Activated CD4-positive, alpha-beta T cell treated with anti-CD3 and anti-CD28 coated beads, Interleukin-2, amount 10 ng/mL, durations not matched to agents 7 days and 5 days (primary cell): ENCODE data around the gene MAML3. TPM values are rescaled to one million over a fixed set of nuclear protein-coding genes. Genes with fewer than 3 reads are reported as not detected.

Source experiments
- CTCF ChIA-PET: fragments of 350-600 bp; sonication (Branson Sonifier 250); formaldehyde crosslinking; loops from one replicate; lab custom pipeline; 2021; ENCODE audit warnings: antibody characterized with exemption; lab: Charles Lee
- POLR2A ChIA-PET: fragments of 350-600 bp; sonication (Branson Sonifier 250); formaldehyde crosslinking; loops from one replicate; lab custom pipeline; 2021; ENCODE audit warnings: antibody characterized with exemption; lab: Charles Lee
- DNase-seq: peaks from one replicate; pipeline ENCODE4 v3.0.0-alpha.2; 2020
- H3K27ac Mint-ChIP-seq: one replicate; pipeline ENCODE4 v1.8.0; 2021; ENCODE audit warnings: mild to moderate bottlenecking, moderate library complexity, mixed read lengths
- H3K27me3 Mint-ChIP-seq: one replicate; pipeline ENCODE4 v1.8.0; 2021; ENCODE audit warnings: mixed read lengths
- H3K36me3 Mint-ChIP-seq: one replicate; pipeline ENCODE4 v1.8.0; 2021; ENCODE audit warnings: low read depth, mixed read lengths
- H3K4me1 Mint-ChIP-seq: one replicate; pipeline ENCODE4 v1.8.0; 2021; ENCODE audit warnings: mixed read lengths
- H3K4me3 Mint-ChIP-seq: one replicate; pipeline ENCODE4 v1.8.0; 2021; ENCODE audit warnings: mild to moderate bottlenecking, moderate library complexity, mixed read lengths
- H3K9me3 Mint-ChIP-seq: one replicate; pipeline ENCODE4 v1.8.0; 2021; ENCODE audit warnings: mixed read lengths
- total RNA-seq, 2 experiments: library from RNA; stranded (reverse); gene quantifications; one replicate each; pipeline ENCODE4 v1.2.3, GENCODE V29; 2021

MAML3 gene
- total RNA-seq, 2 experiments from 2014 or later, result 2.0 to 2.2 TPM

GRCh38 chr4:139845453-139846093 is 308.4 kb downstream of the MAML3 start:
- no peak for DNase-seq
- H3K27ac Mint-ChIP-seq, result no peak overlapping the region
- no peaks in the 10 kb centered on the region for H3K4me1 Mint-ChIP-seq
- ChIA-PET POLR2A (no interaction called here), CTCF (no interaction called here)
- H3K27me3 Mint-ChIP-seq, result peaks cover 10% of the 10 kb centered on the region
- no peaks in the 10 kb centered on the region for H3K9me3 Mint-ChIP-seq
- H3K4me3 Mint-ChIP-seq, result no peak overlapping the region
- no peaks in the 10 kb centered on the region for H3K36me3 Mint-ChIP-seq

- Mint-ChIP-seq H3K4me3 (no peak overlapping the region), H3K27me3 (peaks cover 8% of the 10 kb centered on the region), H3K36me3 (no peaks in the 10 kb centered on the region), H3K9me3 (no peaks in the 10 kb centered on the region), H3K27ac (no peak overlapping the region), H3K4me1 (no peaks in the 10 kb centered on the region)
- CTCF ChIA-PET, result no interaction called here
- DNase-seq, result no peak
- POLR2A ChIA-PET, result no interaction called here
Observed at GRCh38 chr4:139844459-139845036, 309.4 kb downstream of the MAML3 start.

- POLR2A ChIA-PET, result no interaction called here
- CTCF ChIA-PET, result no interaction called here
- H3K4me3 Mint-ChIP-seq, result no peak overlapping the region
- no peaks in the 10 kb centered on the region for H3K4me1 Mint-ChIP-seq
- H3K9me3 Mint-ChIP-seq, result no peaks in the 10 kb centered on the region
- no peaks in the 10 kb centered on the region for H3K36me3 Mint-ChIP-seq
- DNase-seq, result no peak
- H3K27me3 Mint-ChIP-seq, result peaks cover 4% of the 10 kb centered on the region
- no peak overlapping the region for H3K27ac Mint-ChIP-seq
Observed at GRCh38 chr4:139844057-139844456, 309.9 kb downstream of the MAML3 start.

GRCh38 chr4:139843641-139844040 is 310.3 kb downstream of the MAML3 start:
- ChIA-PET POLR2A (no interaction called here), CTCF (interaction anchor here (1.4 kb wide), 1 partner anchor 10 kb away, joined by 4 read pairs; no protein-coding TSS in a partner anchor)
- H3K4me3 Mint-ChIP-seq, result no peak overlapping the region
- H3K4me1 Mint-ChIP-seq, result no peaks in the 10 kb centered on the region
- no peak overlapping the region for H3K27ac Mint-ChIP-seq
- no peaks in the 10 kb centered on the region for H3K36me3 Mint-ChIP-seq
- no peak for DNase-seq
- H3K9me3 Mint-ChIP-seq, result no peaks in the 10 kb centered on the region
- peaks cover 4% of the 10 kb centered on the region for H3K27me3 Mint-ChIP-seq

GRCh38 chr4:139841464-139842195 is 312.4 kb downstream of the MAML3 start:
- no peak overlapping the region for H3K4me3 Mint-ChIP-seq
- no peaks in the 10 kb centered on the region for H3K4me1 Mint-ChIP-seq
- ChIA-PET CTCF (no interaction called here), POLR2A (no interaction called here)
- H3K9me3 Mint-ChIP-seq, result no peaks in the 10 kb centered on the region
- H3K27ac Mint-ChIP-seq, result no peak overlapping the region
- DNase-seq, result no peak
- no peaks in the 10 kb centered on the region for H3K27me3 Mint-ChIP-seq
- H3K36me3 Mint-ChIP-seq, result no peaks in the 10 kb centered on the region

GRCh38 chr4:139840773-139841172 is 313.2 kb downstream of the MAML3 start:
- H3K4me1 Mint-ChIP-seq, result no peaks in the 10 kb centered on the region
- H3K4me3 Mint-ChIP-seq, result no peak overlapping the region
- H3K9me3 Mint-ChIP-seq, result no peaks in the 10 kb centered on the region
- no peaks in the 10 kb centered on the region for H3K27me3 Mint-ChIP-seq
- no peak overlapping the region for H3K27ac Mint-ChIP-seq
- ChIA-PET CTCF (interaction anchor here (1.3 kb wide), 1 partner anchor 22 kb away, joined by 3 read pairs; no protein-coding TSS in a partner anchor), POLR2A (no interaction called here)
- DNase-seq, result no peak
- H3K36me3 Mint-ChIP-seq, result no peaks in the 10 kb centered on the region

- H3K4me3 Mint-ChIP-seq, result no peak overlapping the region
- CTCF ChIA-PET, result interaction anchor here (0.6 to 1.3 kb wide), 2 partner anchors 21 to 99 kb away, joined by 3 to 4 read pairs; no protein-coding TSS in a partner anchor
- H3K36me3 Mint-ChIP-seq, result no peaks in the 10 kb centered on the region
- H3K27ac Mint-ChIP-seq, result no peak overlapping the region
- POLR2A ChIA-PET, result no interaction called here
- no peaks in the 10 kb centered on the region for H3K9me3 Mint-ChIP-seq
- DNase-seq, result no peak
- no peaks in the 10 kb centered on the region for H3K27me3 Mint-ChIP-seq
- no peaks in the 10 kb centered on the region for H3K4me1 Mint-ChIP-seq
Observed at GRCh38 chr4:139839403-139840031, 314.5 kb downstream of the MAML3 start.

- no peak for DNase-seq
- H3K27ac Mint-ChIP-seq, result no peak overlapping the region
- no peaks in the 10 kb centered on the region for H3K36me3 Mint-ChIP-seq
- ChIA-PET CTCF (interaction anchor here (0.6 to 1.4 kb wide), 2 partner anchors 12 to 98 kb away, joined by 4 to 5 read pairs; no protein-coding TSS in a partner anchor), POLR2A (no interaction called here)
- no peaks in the 10 kb centered on the region for H3K27me3 Mint-ChIP-seq
- no peak overlapping the region for H3K4me3 Mint-ChIP-seq
- H3K9me3 Mint-ChIP-seq, result no peaks in the 10 kb centered on the region
- H3K4me1 Mint-ChIP-seq, result no peaks in the 10 kb centered on the region
Observed at GRCh38 chr4:139838811-139839210, 315.2 kb downstream of the MAML3 start.

GRCh38 chr4:139834981-139835391 is 319.0 kb downstream of the MAML3 start:
- H3K27ac Mint-ChIP-seq, result no peak overlapping the region

GRCh38 chr4:139834226-139834662 is 319.7 kb downstream of the MAML3 start:
- no peak overlapping the region for H3K4me3 Mint-ChIP-seq
- POLR2A ChIA-PET, result no interaction called here
- H3K27me3 Mint-ChIP-seq, result no peaks in the 10 kb centered on the region
- no peaks in the 10 kb centered on the region for H3K4me1 Mint-ChIP-seq
- H3K27ac Mint-ChIP-seq, result no peak overlapping the region
- CTCF ChIA-PET, result interaction anchor here (2.0 kb wide), 1 partner anchor 9 kb away, joined by 4 read pairs; no protein-coding TSS in a partner anchor
- no peaks in the 10 kb centered on the region for H3K36me3 Mint-ChIP-seq
- no peaks in the 10 kb centered on the region for H3K9me3 Mint-ChIP-seq
- DNase-seq, result no peak

More at GRCh38 chr4:139834981-139835391, 319.0 kb downstream of the MAML3 start:
- CTCF ChIA-PET, result interaction anchor here (2.0 kb wide), 1 partner anchor 8 kb away, joined by 4 read pairs; no protein-coding TSS in a partner anchor
- H3K4me1 Mint-ChIP-seq, result no peaks in the 10 kb centered on the region
- no peaks in the 10 kb centered on the region for H3K36me3 Mint-ChIP-seq
- no peaks in the 10 kb centered on the region for H3K27me3 Mint-ChIP-seq
- no peaks in the 10 kb centered on the region for H3K9me3 Mint-ChIP-seq
- DNase-seq, result no peak
- H3K4me3 Mint-ChIP-seq, result no peak overlapping the region
- POLR2A ChIA-PET, result no interaction called here

GRCh38 chr4:139833151-139833910 is 320.7 kb downstream of the MAML3 start:
- Mint-ChIP-seq H3K9me3 (no peaks in the 10 kb centered on the region), H3K36me3 (no peaks in the 10 kb centered on the region), H3K27ac (no peak overlapping the region), H3K4me3 (no peak overlapping the region), H3K27me3 (no peaks in the 10 kb centered on the region), H3K4me1 (no peaks in the 10 kb centered on the region)
- POLR2A ChIA-PET, result no interaction called here
- CTCF ChIA-PET, result interaction anchor here (2.0 kb wide), 1 partner anchor 10 kb away, joined by 4 read pairs; no protein-coding TSS in a partner anchor
- DNase-seq, result no peak
